GM06990 (cell line): ENCODE data around the gene ADAT3.

Experiments used
- DNase-seq: peaks from one replicate; pipeline ENCODE4 v3.0.0-alpha.2; 2011; ENCODE audit not compliant: insufficient read length; ENCODE audit errors: extremely low read depth
- H3K27me3 ChIP-seq: replicated peaks from 2 replicates; pipeline ENCODE4 v1.6.0; 2011; ENCODE audit warnings: low read length; ENCODE audit not compliant: control insufficient read depth, insufficient read depth
- H3K36me3 ChIP-seq: 2 replicates; pipeline ENCODE4 v1.5.1; 2011; ENCODE audit warnings: low read length; ENCODE audit not compliant: control insufficient read depth, insufficient read depth
- H3K4me3 ChIP-seq: replicated peaks from 2 replicates; pipeline ENCODE4 v1.5.1; 2011; ENCODE audit warnings: low read depth, mild to moderate bottlenecking, control low read depth, low read length
- TF ChIP-seq, protein P1 (sequence below): IDR thresholded peaks from 2 replicates; pipeline ENCODE4 v1.5.1; 2011; ENCODE audit warnings: low read length, control low read depth, mild to moderate bottlenecking, inconsistent platforms; ENCODE audit not compliant: insufficient read depth, poor library complexity, severe bottlenecking

ADAT3 gene

GRCh38 chr19:1945899-1946298 is 40.7 kb downstream of the ADAT3 start:
- H3K27me3 ChIP-seq: no peaks in the 10 kb centered on the region
- peaks cover 3% of the 10 kb centered on the region for H3K36me3 ChIP-seq
- H3K4me3 ChIP-seq: no peak overlapping the region
- peak; percentile 15 for DNase-seq
- TF ChIP-seq, protein P1, sequence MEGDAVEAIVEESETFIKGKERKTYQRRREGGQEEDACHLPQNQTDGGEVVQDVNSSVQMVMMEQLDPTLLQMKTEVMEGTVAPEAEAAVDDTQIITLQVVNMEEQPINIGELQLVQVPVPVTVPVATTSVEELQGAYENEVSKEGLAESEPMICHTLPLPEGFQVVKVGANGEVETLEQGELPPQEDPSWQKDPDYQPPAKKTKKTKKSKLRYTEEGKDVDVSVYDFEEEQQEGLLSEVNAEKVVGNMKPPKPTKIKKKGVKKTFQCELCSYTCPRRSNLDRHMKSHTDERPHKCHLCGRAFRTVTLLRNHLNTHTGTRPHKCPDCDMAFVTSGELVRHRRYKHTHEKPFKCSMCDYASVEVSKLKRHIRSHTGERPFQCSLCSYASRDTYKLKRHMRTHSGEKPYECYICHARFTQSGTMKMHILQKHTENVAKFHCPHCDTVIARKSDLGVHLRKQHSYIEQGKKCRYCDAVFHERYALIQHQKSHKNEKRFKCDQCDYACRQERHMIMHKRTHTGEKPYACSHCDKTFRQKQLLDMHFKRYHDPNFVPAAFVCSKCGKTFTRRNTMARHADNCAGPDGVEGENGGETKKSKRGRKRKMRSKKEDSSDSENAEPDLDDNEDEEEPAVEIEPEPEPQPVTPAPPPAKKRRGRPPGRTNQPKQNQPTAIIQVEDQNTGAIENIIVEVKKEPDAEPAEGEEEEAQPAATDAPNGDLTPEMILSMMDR: peak; percentile 49

GRCh38 chr19:1947651-1948209 is 42.5 kb downstream of the ADAT3 start:
- H3K36me3 ChIP-seq: peaks cover 8% of the 10 kb centered on the region
- TF ChIP-seq, protein P1: no peak
- DNase-seq: peak; percentile 13

DNA sequence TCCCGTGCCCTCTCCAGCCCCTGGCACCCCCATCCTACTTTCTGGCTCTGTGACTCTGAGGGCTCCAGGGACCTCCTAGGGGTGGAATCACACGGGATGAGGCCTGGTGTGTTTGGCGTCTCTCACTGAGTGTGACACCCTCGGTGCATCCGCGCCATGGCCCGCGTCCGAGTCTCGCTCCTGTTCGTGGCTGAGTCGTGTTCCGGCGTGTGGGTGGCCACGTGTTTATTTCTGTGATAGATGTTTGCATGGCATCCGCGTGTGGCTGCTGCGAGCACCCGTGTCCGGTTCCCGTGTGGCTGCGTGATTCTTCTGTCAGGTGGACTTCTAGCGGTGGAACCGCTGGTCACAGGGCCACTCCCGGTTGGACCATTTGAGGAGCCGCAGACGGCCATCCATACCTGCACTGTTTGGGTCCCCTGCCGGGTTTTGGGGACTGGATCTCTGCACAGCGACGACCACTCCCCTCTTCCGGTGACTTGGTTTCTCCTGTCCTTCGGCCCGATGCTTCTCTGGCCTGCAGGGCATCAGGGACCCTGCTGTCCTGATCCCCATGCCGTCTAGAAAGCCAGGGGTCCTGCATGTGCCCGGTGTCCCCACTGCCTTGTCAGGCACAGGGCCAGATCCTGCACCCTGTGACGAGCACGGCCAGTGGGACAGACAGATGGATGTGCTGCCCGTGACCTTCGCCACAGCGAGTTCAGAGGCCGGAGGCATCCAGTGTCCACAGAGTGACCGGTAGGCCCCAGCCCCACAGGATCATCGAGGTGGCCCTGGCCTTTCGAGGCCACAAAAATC is 44.3 kb downstream of the ADAT3 start:
- H3K27me3 ChIP-seq: no peaks in the 10 kb centered on the region
- peaks cover 15% of the 10 kb centered on the region for H3K36me3 ChIP-seq
- H3K4me3 ChIP-seq: no peak overlapping the region
- TF ChIP-seq, protein P1: no peak
- DNase-seq: peak; percentile 9

More at GRCh38 chr19:1947651-1948209, 42.5 kb downstream of the ADAT3 start:
- H3K4me3 ChIP-seq: no peak overlapping the region
- H3K27me3 ChIP-seq: no peaks in the 10 kb centered on the region

DNA sequence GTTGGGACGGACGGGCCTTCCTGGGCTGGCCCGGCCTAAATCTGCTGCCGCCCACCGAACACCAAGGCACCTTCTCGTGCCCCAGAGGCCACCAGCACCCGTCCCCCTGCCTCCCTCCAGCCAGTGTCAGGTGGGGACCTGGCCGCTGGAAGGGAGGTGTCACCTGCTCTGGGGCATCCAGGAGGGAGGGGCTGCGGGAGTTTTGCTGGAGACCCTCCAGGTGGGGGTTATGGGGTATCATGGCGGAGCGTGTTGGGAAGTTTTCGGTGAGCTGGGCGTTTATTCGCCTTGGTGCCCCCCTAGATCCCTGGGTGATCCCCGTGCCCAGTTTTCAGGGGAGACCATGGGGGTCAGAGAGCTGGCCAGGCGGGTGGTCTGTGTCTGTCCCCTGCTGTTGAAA is 45.4 kb downstream of the ADAT3 start:
- no peak overlapping the region for H3K4me3 ChIP-seq
- no peak for DNase-seq
- no peaks in the 10 kb centered on the region for H3K27me3 ChIP-seq
- TF ChIP-seq, protein P1: no peak
- H3K36me3 ChIP-seq: peaks cover 15% of the 10 kb centered on the region

- Histone ChIP-seq H3K36me3 (peaks cover 19% of the 10 kb centered on the region), H3K4me3 (no peak overlapping the region), H3K27me3 (no peaks in the 10 kb centered on the region)
- TF ChIP-seq, protein P1: no peak
- DNase-seq: no peak
These were observed 47.4 kb downstream of the ADAT3 start for GRCh38 chr19:1952635-1953034.
